H1 (cell line): Measurements from ENCODE around the gene KCNA10. TPM values are rescaled to one million over a fixed set of nuclear protein-coding genes. Genes with fewer than 3 reads are reported as not detected.

Source experiments
- CTCF ChIA-PET: fragments of 300-600 bp; sonication (Branson Sonifier 250); formaldehyde crosslinking; loops from one replicate; lab custom pipeline; 2021; ENCODE audit not compliant: partially characterized antibody; lab: Charles Lee
- POLR2A ChIA-PET: fragments of 300-600 bp; sonication (Branson Sonifier 250); formaldehyde crosslinking; loops from one replicate; lab custom pipeline; 2021; ENCODE audit warnings: inconsistent platforms; ENCODE audit not compliant: partially characterized antibody; lab: Charles Lee
- DNase-seq, 2 experiments: peaks; one replicate each; pipeline versions ENCODE4 v3.0.0 to v3.0.0-alpha.2; 2010 to 2022; ENCODE audit warnings: low spot score in 2 of 2, low read depth in 1 of 2, mixed read lengths in 1 of 2
- FAIRE-seq: peaks from 2 replicates; lab custom pipeline; 2011; peaks lifted over from hg19 to GRCh38; lab: Jason Lieb, UNC
- H2AFZ ChIP-seq: 2 replicates; pipeline ENCODE4 v1.8.1; 2012; ENCODE audit warnings: low read length, inconsistent platforms
- H2AK5ac ChIP-seq: 2 replicates; pipeline ENCODE4 v1.6.1; 2013; ENCODE audit warnings: low read depth, low read length
- H2BK120ac ChIP-seq: replicated peaks from 2 replicates; pipeline ENCODE3; 2013; ENCODE audit warnings: low read depth, low read length, inconsistent platforms
- H2BK12ac ChIP-seq: 2 replicates; pipeline ENCODE4 v1.6.1; 2013; ENCODE audit warnings: low read depth, low read length
- H2BK15ac ChIP-seq: 2 replicates; pipeline ENCODE4 v1.6.1; 2013; ENCODE audit warnings: low read length
- H2BK20ac ChIP-seq: 2 replicates; pipeline ENCODE4 v1.6.1; 2013; ENCODE audit warnings: low read length
- H2BK5ac ChIP-seq: 2 replicates; pipeline ENCODE4 v1.6.1; 2013; ENCODE audit warnings: low read depth, low read length
- H3K14ac ChIP-seq: 2 replicates; pipeline ENCODE4 v1.6.1; 2013; ENCODE audit warnings: inconsistent platforms; ENCODE audit not compliant: insufficient read length
- H3K18ac ChIP-seq: 2 replicates; pipeline ENCODE4 v1.6.1; 2013; ENCODE audit warnings: low read length; ENCODE audit errors: extremely low read depth
- H3K23ac ChIP-seq: 2 replicates; pipeline ENCODE4 v1.6.1; 2013; ENCODE audit warnings: inconsistent platforms; ENCODE audit not compliant: insufficient read length
- H3K23me2 ChIP-seq: 2 replicates; pipeline ENCODE4 v1.6.1; 2013; ENCODE audit warnings: low read depth, low read length
- H3K27ac ChIP-seq: 2 replicates; pipeline ENCODE4 v1.6.1; 2011; ENCODE audit warnings: low read depth, low read length, inconsistent platforms
- H3K27me3 ChIP-seq, 4 experiments: replicated peaks in 1 of 4; 1 replicate in 1 of 4; 2 replicates in 3 of 4; pipeline versions ENCODE4 v1.6.1 to v1.8.1; 2011 to 2013; ENCODE audit warnings: low read length in 3 of 4, mild to moderate bottlenecking in 3 of 4, inconsistent platforms in 2 of 4, mixed read lengths in 2 of 4, moderate library complexity in 1 of 4; ENCODE audit not compliant: control insufficient read depth in 3 of 4, insufficient read depth in 3 of 4; ENCODE audit errors: extremely low read depth in 1 of 4
- H3K36me3 ChIP-seq, 4 experiments: 2 replicates each; pipeline versions ENCODE4 v1.6.1 to v1.8.1; 2011 to 2013; ENCODE audit warnings: mild to moderate bottlenecking in 4 of 4, low read length in 3 of 4, moderate library complexity in 2 of 4, control low read depth in 1 of 4, inconsistent platforms in 1 of 4; ENCODE audit not compliant: insufficient read depth in 4 of 4, control insufficient read depth in 2 of 4
- H3K4ac ChIP-seq: replicated peaks from 2 replicates; pipeline ENCODE3; 2013; ENCODE audit warnings: low read length, low read depth, mixed read lengths, inconsistent platforms; ENCODE audit not compliant: insufficient read length
- H3K4me1 ChIP-seq, 4 experiments: replicated peaks in 1 of 4; 1 replicate in 1 of 4; 2 replicates in 3 of 4; pipeline versions ENCODE4 v1.6.1 to v1.8.1; 2011 to 2013; ENCODE audit warnings: low read length in 3 of 4, inconsistent platforms in 2 of 4, mixed read lengths in 1 of 4; ENCODE audit not compliant: insufficient read depth in 4 of 4, control insufficient read depth in 3 of 4
- H3K4me2 ChIP-seq, 2 experiments: 2 replicates each; pipeline versions ENCODE4 v1.6.1 to v1.8.1; 2011 to 2013; ENCODE audit warnings: low read depth in 2 of 2, low read length in 2 of 2, control low read depth in 1 of 2, inconsistent platforms in 1 of 2, mild to moderate bottlenecking in 1 of 2; ENCODE audit not compliant: insufficient read depth in 1 of 2
- H3K4me3 ChIP-seq, 4 experiments: fragments of 200-600, 300-600 bp in 1 of 4; sonication (generic), shearing (Covaris generic), sonication (Bioruptor Twin) in 1 of 4; 2 replicates each; pipeline versions ENCODE4 v1.5.1 to v1.8.1; 2011 to 2016; ENCODE audit warnings: low read length in 4 of 4, low read depth in 3 of 4, control low read depth in 2 of 4, inconsistent platforms in 2 of 4, mild to moderate bottlenecking in 2 of 4, mixed read lengths in 1 of 4, moderate library complexity in 1 of 4; ENCODE audit not compliant: insufficient read depth in 2 of 4; ENCODE audit errors: extremely low read depth in 1 of 4
- H3K56ac ChIP-seq: replicated peaks from 2 replicates; pipeline ENCODE3; 2013; ENCODE audit warnings: low read depth, mild to moderate bottlenecking, mixed read lengths, low read length, inconsistent platforms; ENCODE audit not compliant: insufficient read length
- H3K79me1 ChIP-seq: 2 replicates; pipeline ENCODE4 v1.6.1; 2013; ENCODE audit warnings: low read depth, low read length, control low read depth
- H3K79me2 ChIP-seq, 2 experiments: 2 replicates each; pipeline versions ENCODE4 v1.6.1 to v1.8.1; 2012 to 2013; ENCODE audit warnings: low read length in 2 of 2, mild to moderate bottlenecking in 2 of 2, inconsistent platforms in 1 of 2; ENCODE audit not compliant: insufficient read depth in 2 of 2, control insufficient read depth in 1 of 2
- H3K9ac ChIP-seq, 4 experiments: replicated peaks in 1 of 4; 1 replicate in 1 of 4; 2 replicates in 3 of 4; pipeline versions ENCODE4 v1.6.1 to v1.8.1; 2011 to 2013; ENCODE audit warnings: low read depth in 3 of 4, low read length in 3 of 4, control low read depth in 2 of 4, mild to moderate bottlenecking in 2 of 4, moderate library complexity in 2 of 4, inconsistent platforms in 1 of 4; ENCODE audit errors: extremely low read depth in 1 of 4
- H3K9me3 ChIP-seq, 2 experiments: 2 replicates each; pipeline versions ENCODE4 v1.6.1 to v1.8.1; 2012 to 2013; ENCODE audit warnings: mild to moderate bottlenecking in 2 of 2, moderate library complexity in 2 of 2, control low read depth in 1 of 2, inconsistent platforms in 1 of 2, low read depth in 1 of 2, low read length in 1 of 2, mixed read lengths in 1 of 2; ENCODE audit not compliant: insufficient read depth in 2 of 2
- H4K20me1 ChIP-seq, 2 experiments: replicated peaks in 1 of 2; 2 replicates each; pipeline versions ENCODE3 to v1.8.1; 2011 to 2013; ENCODE audit warnings: inconsistent platforms in 2 of 2, low read length in 2 of 2, mild to moderate bottlenecking in 1 of 2; ENCODE audit not compliant: insufficient read depth in 2 of 2, control insufficient read depth in 1 of 2
- H4K5ac ChIP-seq: 2 replicates; pipeline ENCODE4 v1.6.1; 2013; ENCODE audit warnings: low read length, low read depth, mixed read lengths, inconsistent platforms; ENCODE audit not compliant: insufficient read length
- H4K8ac ChIP-seq: 2 replicates; pipeline ENCODE4 v1.8.0; 2013; ENCODE audit warnings: mild to moderate bottlenecking, moderate library complexity, low read length, inconsistent platforms; ENCODE audit not compliant: insufficient read depth; ENCODE audit errors: extremely low read depth
- H4K91ac ChIP-seq: replicated peaks from 2 replicates; pipeline ENCODE3; 2013; ENCODE audit warnings: low read length, mixed read lengths, inconsistent platforms; ENCODE audit not compliant: insufficient read length
- HDAC6 ChIP-seq: IDR thresholded peaks from one replicate; pipeline ENCODE4 v1.7.1; 2012; ENCODE audit warnings: low read depth, mild to moderate bottlenecking, inconsistent platforms, low read length, moderate library complexity
- SAP30 ChIP-seq: fragments of 300-600 bp; sonication (generic); IDR thresholded peaks from 2 replicates; pipeline ENCODE4 v1.7.1; 2012; ENCODE audit warnings: low read length, moderate library complexity, mild to moderate bottlenecking, inconsistent platforms; ENCODE audit not compliant: insufficient read depth, insufficient replicate concordance
- SRF ChIP-seq: IDR thresholded peaks from 2 replicates; pipeline ENCODE4 v1.6.1; 2011; ENCODE audit warnings: mild to moderate bottlenecking, low read depth, low read length, moderate library complexity
- SUZ12 ChIP-seq: fragments of 200-600 bp; sonication (generic); IDR thresholded peaks from 2 replicates; pipeline ENCODE4 v1.6.1; 2012; ENCODE audit warnings: mild to moderate bottlenecking, inconsistent platforms, low read length, moderate library complexity, mixed read lengths
- WGBS, 2 experiments: shearing (Covaris generic) in 1 of 2; methylation state at CpG; one replicate each; pipeline versions ENCODE4 v1.1.6 to v1.1.7; 2013 to 2015; ENCODE audit warnings: low lambda C conversion rate in 2 of 2, mixed read lengths in 2 of 2, inconsistent platforms in 1 of 2, low coverage in 1 of 2, missing lambda C conversion rate in 1 of 2; ENCODE audit not compliant: insufficient replicate concordance in 2 of 2, insufficient coverage in 1 of 2, insufficient read length in 1 of 2; ENCODE audit errors: extremely low coverage in 1 of 2, missing lambda C conversion rate in 1 of 2; 5-methylcytosine and 5-hydroxymethylcytosine counted together
- polyA plus RNA-seq, 7 experiments: library from polyadenylated mRNA; depleted of rRNA in 3 of 7; stranded (reverse) in 5 of 7; unstranded in 2 of 7; fragments of >200 nt in 5 of 7; fragments of 200-250 nt in 2 of 7; gene quantifications; 1 replicate in 5 of 7; 2 replicates in 1 of 7; 4 replicates in 1 of 7; pipeline versions ENCODE4 v1.2.1 to v1.2.3, GENCODE V29; 2011 to 2013; ENCODE audit warnings: missing spikeins in 2 of 7, mixed read lengths in 2 of 7
- total RNA-seq: library from RNA; stranded (reverse); fragmentation: NEBNext Ultra II Directional; extraction: Animal tissue kit (Norgen Biotek cat#: 25700); gene quantifications from 2 replicates; pipeline ENCODE4 v1.2.1, GENCODE V29; 2021

KCNA10 gene
- total and polyA plus RNA-seq, 2 of the 8 experiments (the other 6 are each of a cell fraction or from before 2014, with no cell fraction given), result not detected

GRCh38 chr1:110525249-110525595 is 6.2 kb upstream of the KCNA10 start:
- Histone ChIP-seq H3K27me3 (peaks cover 0 to 6% (median 0%) of the 10 kb centered on the region in 4 experiments; a peak in 4 of 7 replicates), H3K9me3 (no peaks in the 10 kb centered on the region), H2BK120ac (no peak overlapping the region), H3K56ac (no peak overlapping the region), H3K79me1 (no peaks in the 10 kb centered on the region), H2BK5ac (no peak overlapping the region), H3K23ac (no peak overlapping the region), H2BK12ac (no peak overlapping the region; the same call in 1 of the 2 replicates), H3K4me1 (peaks cover 0 to 3% (median 0%) of the 10 kb centered on the region in 4 experiments; a peak in 1 of 7 replicates), H2BK20ac (no peak overlapping the region), H2AFZ (no peak overlapping the region), H3K14ac (no peak overlapping the region), H3K79me2 (no peaks in the 10 kb centered on the region), H4K20me1 (no peaks in the 10 kb centered on the region), H4K8ac (no peak overlapping the region; the same call in 1 of the 2 replicates), H2AK5ac (no peak overlapping the region), H2BK15ac (peak overlapping the region; percentile 47; the same call in 1 of the 2 replicates), H4K5ac (no peak overlapping the region), H3K9ac (no peak overlapping the region), H3K27ac (no peak overlapping the region), H3K36me3 (no peaks in the 10 kb centered on the region), H3K4me2 (no peak overlapping the region), H3K4ac (no peak overlapping the region), H3K18ac (no peak overlapping the region), H3K4me3 (no peak overlapping the region), H3K23me2 (no peaks in the 10 kb centered on the region), H4K91ac (no peak overlapping the region)
- TF ChIP-seq SAP30, result no peak
- TF ChIP-seq SUZ12, result no peak
- TF ChIP-seq SRF, result no peak
- no peak for TF ChIP-seq HDAC6
- FAIRE-seq, result no peak
- no peak for DNase-seq
- ChIA-PET CTCF (interaction anchor here (0.9 to 25.0 kb wide), 18 partner anchors 14 to 269 kb away, joined by 3 to 302 read pairs (median 13); partner anchors contain the start of gene KCNA2), POLR2A (no interaction called here)
- WGBS, 2 experiments, result 81% methylated on average over 5 of the region's 6 CpGs; no CpG with 5 or more reads in 1 of the 2 experiments
